RWPE1 (cell line): Measurements from ENCODE around the gene METAP1D.

ENCODE experiments used
- CTCF ChIA-PET: fragments of 350-600 bp; sonication (Branson Sonifier 250); formaldehyde crosslinking; extraction: SDS; loops from one replicate; lab custom pipeline; 2021; lab: Yijun Ruan, JAX
- POLR2A ChIA-PET: fragments of 400-600 bp; formaldehyde crosslinking; extraction: SDS; loops from one replicate; lab custom pipeline; 2020; ENCODE audit warnings: antibody characterized with exemption; ENCODE audit not compliant: low non-redundant PET; lab: Yijun Ruan, JAX
- DNase-seq: peaks from one replicate; pipeline ENCODE4 v3.0.0; 2012; ENCODE audit warnings: low spot score
- H3K27ac ChIP-seq: fragments of 450-650 bp; 2 replicates; pipeline ENCODE4 v1.5.1; 2017
- CTCF ChIP-seq: fragments of 450-650 bp; conservative IDR thresholded peaks from 2 replicates; pipeline ENCODE4 v1.5.1; 2017; ENCODE audit warnings: low read depth, mild to moderate bottlenecking

METAP1D gene

DNA sequence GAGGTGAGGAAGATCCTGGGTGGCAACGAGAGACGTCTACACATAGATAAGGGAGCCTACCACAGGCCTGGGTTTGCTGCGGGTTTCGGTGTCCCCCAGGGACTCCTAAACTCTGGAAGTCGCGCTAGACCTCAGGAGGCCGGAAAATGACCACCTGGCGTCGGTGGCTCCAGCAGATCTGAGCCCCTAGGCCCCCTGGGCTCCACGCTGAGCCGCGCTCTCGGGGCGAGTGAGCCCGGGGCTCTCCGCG lies 84.6 kb downstream of the METAP1D start:
- no peak for DNase-seq
- ChIA-PET CTCF (no interaction called here), POLR2A (interaction anchor here (1.7 kb wide), 1 partner anchor 12 kb away, joined by 6 read pairs; no protein-coding TSS in a partner anchor)
- TF ChIP-seq CTCF, result no peak
- peak overlapping the region; percentile 95 for H3K27ac ChIP-seq

- POLR2A ChIA-PET, result interaction anchor here (0.6 to 1.7 kb wide), 3 partner anchors 12 to 57 kb away, joined by 3 to 6 read pairs (median 3); no protein-coding TSS in a partner anchor
- H3K27ac ChIP-seq, result peak overlapping the region; percentile 95
- peak; percentile 93 for DNase-seq
- CTCF ChIA-PET, result interaction anchor here (0.6 kb wide), 1 partner anchor 8 kb away, joined by 3 read pairs; no protein-coding TSS in a partner anchor
- TF ChIP-seq CTCF, result no peak
Measured at GRCh38 chr2:172084645-172085459, 85.1 kb downstream of the METAP1D start.

- peak within 1 kb of the TSS; percentile 95 for H3K27ac ChIP-seq
- DNase-seq, result no peak
- no peak for TF ChIP-seq CTCF
- CTCF ChIA-PET, result interaction anchor here (0.6 kb wide), 1 partner anchor 9 kb away, joined by 3 read pairs; no protein-coding TSS in a partner anchor
- POLR2A ChIA-PET, result interaction anchor here (0.6 to 1.7 kb wide), 3 partner anchors 11 to 57 kb away, joined by 3 to 6 read pairs (median 3); no protein-coding TSS in a partner anchor
Measured at GRCh38 chr2:172085460-172086159, 85.9 kb downstream of the METAP1D start, which contains the start of gene DLX1. Gene DLX1 (plus strand): TSS chr2:172085507. CDS start chr2:172085678, 171 bp downstream.

GRCh38 chr2:172086241-172087206 lies 86.8 kb downstream of the METAP1D start:
- H3K27ac ChIP-seq, result peak overlapping the region; percentile 95
- POLR2A ChIA-PET, result no interaction called here
- CTCF ChIA-PET, result interaction anchor here (0.7 kb wide), 1 partner anchor 15 kb away, joined by 3 read pairs; no protein-coding TSS in a partner anchor
- TF ChIP-seq CTCF, result peak; percentile 37
- no peak for DNase-seq

GRCh38 chr2:172087207-172087779 lies 87.5 kb downstream of the METAP1D start:
- no peak for DNase-seq
- ChIA-PET CTCF (interaction anchor here (0.7 kb wide), 1 partner anchor 14 kb away, joined by 3 read pairs; no protein-coding TSS in a partner anchor), POLR2A (no interaction called here)
- no peak for TF ChIP-seq CTCF
- H3K27ac ChIP-seq, result peak overlapping the region; percentile 95
